BE2C (cell line): Measurements from ENCODE around the gene VAV3.

Source experiments
- DNase-seq: peaks from one replicate; pipeline ENCODE4 v3.0.0-alpha.2; 2020
- H3K27me3 ChIP-seq: fragments of 250-450 bp; sonication (Bioruptor Pico); 2 replicates; pipeline ENCODE4 v1.5.1; 2020; ENCODE audit warnings: mild to moderate bottlenecking
- H3K36me3 ChIP-seq: fragments of 250-450 bp; sonication (Bioruptor Pico); 2 replicates; pipeline ENCODE4 v1.5.1; 2020; ENCODE audit warnings: mild to moderate bottlenecking
- H3K4me1 ChIP-seq: fragments of 250-450 bp; sonication (Bioruptor Pico); 2 replicates; pipeline ENCODE4 v1.5.1; 2020
- H3K4me3 ChIP-seq: 2 replicates; pipeline ENCODE4 v1.5.1; 2011; ENCODE audit warnings: low read depth, low read length
- H3K9me3 ChIP-seq: fragments of 250-450 bp; sonication (Bioruptor Pico); 2 replicates; pipeline ENCODE4 v1.5.1; 2020
- CTCF ChIP-seq: IDR thresholded peaks from 2 replicates; pipeline ENCODE4 v1.5.1; 2012; ENCODE audit warnings: mild to moderate bottlenecking, low read depth, low read length

The VAV3 gene

GRCh38 chr1:107914119-107914765 lies 50.7 kb downstream of the VAV3 start:
- Histone ChIP-seq H3K9me3 (no peaks in the 10 kb centered on the region), H3K4me3 (no peak overlapping the region), H3K4me1 (no peaks in the 10 kb centered on the region), H3K27me3 (no peaks in the 10 kb centered on the region; the same call in none of the 2 replicates), H3K36me3 (no peaks in the 10 kb centered on the region)
- no peak for TF ChIP-seq CTCF
- DNase-seq, result no peak

- Histone ChIP-seq H3K9me3 (no peaks in the 10 kb centered on the region), H3K36me3 (no peaks in the 10 kb centered on the region), H3K27me3 (peaks cover 5% of the 10 kb centered on the region), H3K4me3 (no peak overlapping the region), H3K4me1 (no peaks in the 10 kb centered on the region)
- DNase-seq, result no peak
- no peak for TF ChIP-seq CTCF
Observed at GRCh38 chr1:107912656-107913055, 52.3 kb downstream of the VAV3 start.

GRCh38 chr1:107900090-107900945 lies 64.7 kb downstream of the VAV3 start:
- Histone ChIP-seq H3K27me3 (peaks cover 13% of the 10 kb centered on the region), H3K4me1 (no peaks in the 10 kb centered on the region), H3K36me3 (no peaks in the 10 kb centered on the region), H3K4me3 (no peak overlapping the region), H3K9me3 (no peaks in the 10 kb centered on the region)
- no peak for DNase-seq
- no peak for TF ChIP-seq CTCF

GRCh38 chr1:107899655-107900054 lies 65.3 kb downstream of the VAV3 start:
- no peak for TF ChIP-seq CTCF
- Histone ChIP-seq H3K4me1 (no peaks in the 10 kb centered on the region), H3K36me3 (no peaks in the 10 kb centered on the region), H3K27me3 (peaks cover 9% of the 10 kb centered on the region), H3K9me3 (no peaks in the 10 kb centered on the region), H3K4me3 (no peak overlapping the region)
- no peak for DNase-seq

GRCh38 chr1:107897438-107898345 lies 67.3 kb downstream of the VAV3 start:
- Histone ChIP-seq H3K4me3 (no peak overlapping the region), H3K9me3 (no peaks in the 10 kb centered on the region), H3K36me3 (no peaks in the 10 kb centered on the region), H3K4me1 (no peaks in the 10 kb centered on the region), H3K27me3 (peaks cover 7% of the 10 kb centered on the region)
- no peak for TF ChIP-seq CTCF
- DNase-seq, result no peak
